Measurements from ENCODE around the gene ERF. TPM values are rescaled to one million over a fixed set of nuclear protein-coding genes. Genes with fewer than 3 reads are reported as not detected.

ERF gene
- total and polyA plus RNA-seq, 4 donors, result 24.2 to 53.6 (median 43.0) TPM

- no peak for TF ChIP-seq CTCF (IDR thresholded peaks at IDR 0.05; ENCODE audit: control extremely low read depth, extremely low read depth)
- no peaks in the 10 kb centered on the region for H3K27me3 ChIP-seq (ENCODE audit: control insufficient read depth in 3 of 3, insufficient read depth in 3 of 3, low read length in 2 of 3)
- H3K4me3 ChIP-seq, result no peak overlapping the region
- peak overlapping the region; percentile 77 to 96 for H3K27ac ChIP-seq (ENCODE audit: low read depth in 1 of 2, low read length in 1 of 2)
- peaks cover 0 to 18% (median 6%) of the 10 kb centered on the region in 4 donors for H3K36me3 ChIP-seq (ENCODE audit: control insufficient read depth in 4 of 4, insufficient read depth in 4 of 4, low read length in 4 of 4)
- H3K9ac ChIP-seq (ENCODE audit: insufficient read depth in 1 of 2, low read length in 2 of 2), result peak overlapping the region; percentile 28 to 63
- H3K4me1 ChIP-seq (ENCODE audit: control insufficient read depth in 5 of 5, insufficient read depth in 5 of 5, low read length in 5 of 5), result peaks cover 19 to 47% (median 30%) of the 10 kb centered on the region in 5 donors
- ATAC-seq (ENCODE audit: insufficient read depth, low FRiP score) (no peak), DNase-seq (no peak)
- no peaks in the 10 kb centered on the region for H3K9me3 ChIP-seq (ENCODE audit: control insufficient read depth in 4 of 4, insufficient read depth in 3 of 4, low read length in 3 of 4)
- 8 to 12% methylated on average over 6 of the region's 6 CpGs for WGBS, 2 donors
Measured at GRCh38 chr19:42279155-42279901, 24.4 kb upstream of the ERF start.

- Histone ChIP-seq H3K9me3 (ENCODE audit: control insufficient read depth in 4 of 4, insufficient read depth in 3 of 4, low read length in 3 of 4) (no peaks in the 10 kb centered on the region), H3K9ac (ENCODE audit: insufficient read depth in 1 of 2, low read length in 2 of 2) (peak overlapping the region in 1 of 2 donors; percentile 63), H3K36me3 (ENCODE audit: control insufficient read depth in 4 of 4, insufficient read depth in 4 of 4, low read length in 4 of 4) (peaks cover 0 to 19% (median 12%) of the 10 kb centered on the region in 4 donors), H3K27ac (ENCODE audit: low read depth in 1 of 2, low read length in 1 of 2) (peak overlapping the region; percentile 43 to 62), H3K4me3 (no peak overlapping the region), H3K4me1 (ENCODE audit: control insufficient read depth in 5 of 5, insufficient read depth in 5 of 5, low read length in 5 of 5) (peaks cover 19 to 47% (median 30%) of the 10 kb centered on the region in 5 donors), H3K27me3 (ENCODE audit: control insufficient read depth in 3 of 3, insufficient read depth in 3 of 3, low read length in 2 of 3) (no peaks in the 10 kb centered on the region)
- no peak for TF ChIP-seq CTCF (IDR thresholded peaks at IDR 0.05; ENCODE audit: control extremely low read depth, extremely low read depth)
- 68% methylated on average over 5 of the region's 5 CpGs for WGBS, 2 donors
- DNase-seq (peak in 2 of 3 donors; percentile 20 to 26), ATAC-seq (ENCODE audit: insufficient read depth, low FRiP score) (no peak)
Measured at GRCh38 chr19:42278452-42279154, 23.7 kb upstream of the ERF start.

GRCh38 chr19:42277821-42278451 lies 23.0 kb upstream of the ERF start:
- H3K27ac ChIP-seq (ENCODE audit: low read depth in 1 of 2, low read length in 1 of 2), result peak overlapping the region; percentile 43 to 62
- no peak for ATAC-seq (ENCODE audit: insufficient read depth, low FRiP score)
- no peaks in the 10 kb centered on the region for H3K9me3 ChIP-seq (ENCODE audit: control insufficient read depth in 4 of 4, insufficient read depth in 3 of 4, low read length in 3 of 4)
- H3K27me3 ChIP-seq (ENCODE audit: control insufficient read depth in 3 of 3, insufficient read depth in 3 of 3, low read length in 2 of 3), result no peaks in the 10 kb centered on the region
- no peak for TF ChIP-seq CTCF (IDR thresholded peaks at IDR 0.05; ENCODE audit: control extremely low read depth, extremely low read depth)
- peaks cover 0 to 21% (median 17%) of the 10 kb centered on the region in 4 donors for H3K36me3 ChIP-seq (ENCODE audit: control insufficient read depth in 4 of 4, insufficient read depth in 4 of 4, low read length in 4 of 4)
- 49 to 52% methylated on average over 7 to 10 of the region's 10 CpGs for WGBS, 2 donors
- DNase-seq, result peak in 1 of 3 donors; percentile 31
- peaks cover 19 to 41% (median 24%) of the 10 kb centered on the region in 5 donors for H3K4me1 ChIP-seq (ENCODE audit: control insufficient read depth in 5 of 5, insufficient read depth in 5 of 5, low read length in 5 of 5)
- peak overlapping the region in 1 of 2 donors; percentile 49 for H3K9ac ChIP-seq (ENCODE audit: insufficient read depth in 1 of 2, low read length in 2 of 2)
- H3K4me3 ChIP-seq, result no peak overlapping the region
